SU-DHL-6 (cell line): Measurements from ENCODE around the gene ACTR6.
"Not testable (repeated sequence)": the region's sequence is repeated elsewhere in the genome, so short reads cannot be mapped to it uniquely, and the experiment has no call there.

Source experiments
- H2AFZ ChIP-seq: fragments of 200-600 bp; sonication (generic); 2 replicates; pipeline ENCODE4 v1.6.1; 2014; ENCODE audit warnings: low read depth, mild to moderate bottlenecking, moderate library complexity, mixed read lengths, antibody characterized with exemption, low read length; ENCODE audit not compliant: severe bottlenecking
- H3F3A ChIP-seq: fragments of 200-600 bp; shearing (Covaris generic); 2 replicates; pipeline ENCODE4 v1.6.0; 2016; ENCODE audit warnings: antibody characterized with exemption, mild to moderate bottlenecking; ENCODE audit not compliant: insufficient read depth
- H3K27ac ChIP-seq: fragments of 200-600 bp; sonication (generic); 2 replicates; pipeline ENCODE4 v1.5.1; 2016; ENCODE audit warnings: low read depth, mild to moderate bottlenecking, low read length, moderate library complexity, mixed read lengths
- H3K27me3 ChIP-seq: fragments of 200-600 bp; sonication (generic), shearing (Covaris generic); 2 replicates; pipeline ENCODE4 v1.6.0; 2014; ENCODE audit warnings: mild to moderate bottlenecking, low read length
- H3K36me3 ChIP-seq: fragments of 200-600 bp; sonication (generic); 2 replicates; pipeline ENCODE4 v1.6.1; 2014; ENCODE audit warnings: mild to moderate bottlenecking, low read length, mixed read lengths
- H3K4me2 ChIP-seq: fragments of 300-600, 200-600 bp; shearing (Covaris generic), sonication (generic); 2 replicates; pipeline ENCODE4 v1.6.0; 2014; ENCODE audit warnings: low read length, low read depth, mild to moderate bottlenecking; ENCODE audit not compliant: poor library complexity, severe bottlenecking
- H3K4me3 ChIP-seq: fragments of 200-600 bp; sonication (generic); 2 replicates; pipeline ENCODE4 v1.5.1; 2014; ENCODE audit warnings: antibody characterized with exemption, low read length, mild to moderate bottlenecking, mixed read lengths; ENCODE audit not compliant: insufficient read depth, poor library complexity, severe bottlenecking
- H3K79me2 ChIP-seq: fragments of 200-600 bp; sonication (generic); 2 replicates; pipeline ENCODE4 v1.6.1; 2014; ENCODE audit warnings: mild to moderate bottlenecking, low read length, moderate library complexity; ENCODE audit not compliant: insufficient read depth
- H3K9ac ChIP-seq: fragments of 200-600 bp; sonication (generic); 2 replicates; pipeline ENCODE4 v1.7.0; 2014; ENCODE audit warnings: mild to moderate bottlenecking, low read length
- H3K9me2 ChIP-seq: fragments of 200-600 bp; sonication (generic); replicated peaks from 2 replicates; pipeline ENCODE4 v1.6.1; 2014; ENCODE audit warnings: low read length; ENCODE audit not compliant: insufficient read depth
- H3K9me3 ChIP-seq: fragments of 200-600 bp; sonication (generic); 2 replicates; pipeline ENCODE4 v1.6.1; 2014; ENCODE audit warnings: low read length, mixed read lengths; ENCODE audit not compliant: insufficient read depth
- H4K20me1 ChIP-seq: fragments of 200-600 bp; sonication (generic); 2 replicates; pipeline ENCODE4 v1.6.1; 2014; ENCODE audit warnings: low read depth, mild to moderate bottlenecking, antibody characterized with exemption, low read length, moderate library complexity, mixed read lengths
- CTCF ChIP-seq: fragments of 200-600 bp; sonication (generic); IDR thresholded peaks from one replicate; pipeline ENCODE4 v1.5.1; 2017; ENCODE audit warnings: antibody characterized with exemption, mild to moderate bottlenecking, low read length, moderate library complexity; ENCODE audit not compliant: insufficient read depth, poor library complexity, severe bottlenecking
- EZH2phosphoT487 ChIP-seq: fragments of 200-600 bp; sonication (generic), shearing (Covaris generic); conservative IDR thresholded peaks from 2 replicates; pipeline ENCODE4 v1.6.1; 2018; ENCODE audit warnings: mild to moderate bottlenecking, antibody characterized with exemption, low read length, moderate library complexity, mixed read lengths

The ACTR6 gene

GRCh38 chr12:100171248-100171647 is 29.4 kb upstream of the ACTR6 start:
- no peaks in the 10 kb centered on the region for H3F3A ChIP-seq
- H3K36me3 ChIP-seq, result peaks cover 6% of the 10 kb centered on the region; the same call in 1 of the 2 replicates
- H3K9me2 ChIP-seq, result no peaks in the 10 kb centered on the region
- no peaks in the 10 kb centered on the region for H3K79me2 ChIP-seq
- no peak overlapping the region for H3K4me2 ChIP-seq
- no peak for TF ChIP-seq CTCF
- TF ChIP-seq EZH2phosphoT487, result no peak
- no peak overlapping the region for H3K4me3 ChIP-seq
- H2AFZ ChIP-seq, result no peak overlapping the region
- no peaks in the 10 kb centered on the region for H4K20me1 ChIP-seq
- no peak overlapping the region for H3K9ac ChIP-seq
- no peak overlapping the region for H3K27ac ChIP-seq
- no peaks in the 10 kb centered on the region for H3K27me3 ChIP-seq
- no peaks in the 10 kb centered on the region for H3K9me3 ChIP-seq

GRCh38 chr12:100173111-100173510 is 27.5 kb upstream of the ACTR6 start:
- Histone ChIP-seq H3K4me2 (no peak overlapping the region), H3K9me3 (no peaks in the 10 kb centered on the region), H3K79me2 (no peaks in the 10 kb centered on the region), H3K9ac (no peak overlapping the region), H3K27me3 (no peaks in the 10 kb centered on the region), H3K27ac (no peak overlapping the region), H3K4me3 (no peak overlapping the region), H4K20me1 (no peaks in the 10 kb centered on the region), H2AFZ (no peak overlapping the region), H3F3A (no peaks in the 10 kb centered on the region), H3K9me2 (no peaks in the 10 kb centered on the region), H3K36me3 (peaks cover 11% of the 10 kb centered on the region; the same call in 1 of the 2 replicates)
- TF ChIP-seq EZH2phosphoT487 (no peak), CTCF (no peak)

- no peaks in the 10 kb centered on the region for H4K20me1 ChIP-seq
- H3K27ac ChIP-seq, result no peak overlapping the region
- H3K36me3 ChIP-seq, result peaks cover 14% of the 10 kb centered on the region; the same call in 1 of the 2 replicates
- no peak for TF ChIP-seq EZH2phosphoT487
- no peak overlapping the region for H2AFZ ChIP-seq
- no peaks in the 10 kb centered on the region for H3F3A ChIP-seq
- H3K4me2 ChIP-seq, result no peak overlapping the region
- H3K79me2 ChIP-seq, result no peaks in the 10 kb centered on the region
- no peak overlapping the region for H3K4me3 ChIP-seq
- H3K9me2 ChIP-seq, result no peaks in the 10 kb centered on the region
- H3K9me3 ChIP-seq, result no peaks in the 10 kb centered on the region
- H3K9ac ChIP-seq, result no peak overlapping the region
- H3K27me3 ChIP-seq, result no peaks in the 10 kb centered on the region
Measured at GRCh38 chr12:100174495-100174894, 26.1 kb upstream of the ACTR6 start.

GRCh38 chr12:100176493-100176892 is 24.1 kb upstream of the ACTR6 start:
- not testable (repeated sequence) for H3K9me2 ChIP-seq, H3K9ac ChIP-seq, H3K4me2 ChIP-seq, H3K9me3 ChIP-seq, H3K27ac ChIP-seq, H3F3A ChIP-seq, H3K27me3 ChIP-seq, H2AFZ ChIP-seq, H3K79me2 ChIP-seq, H3K4me3 ChIP-seq, H4K20me1 ChIP-seq
- H3K36me3 ChIP-seq, result peaks cover 24% of the 10 kb centered on the region
